ENCODE results near the gene TSPAN1.

TSPAN1 gene

GRCh38 chr1:46192171-46192570 lies 17.3 kb downstream of the TSPAN1 start:
- H3K4me3 ChIP-seq (ENCODE audit: control insufficient read depth, low read depth, low read length) = no peak overlapping the region
- DNase-seq (ENCODE audit: low read depth) = no peak
- TF ChIP-seq CTCF (conservative IDR thresholded peaks at IDR 0.05; ENCODE audit: control insufficient read depth, insufficient read depth, low read depth, low read length) = no peak

GRCh38 chr1:46193285-46193684 lies 18.4 kb downstream of the TSPAN1 start:
- no peak overlapping the region for H3K4me3 ChIP-seq (ENCODE audit: control insufficient read depth, low read depth, low read length)
- TF ChIP-seq CTCF (conservative IDR thresholded peaks at IDR 0.05; ENCODE audit: control insufficient read depth, insufficient read depth, low read depth, low read length) = no peak
- DNase-seq (ENCODE audit: low read depth) = no peak

DNA sequence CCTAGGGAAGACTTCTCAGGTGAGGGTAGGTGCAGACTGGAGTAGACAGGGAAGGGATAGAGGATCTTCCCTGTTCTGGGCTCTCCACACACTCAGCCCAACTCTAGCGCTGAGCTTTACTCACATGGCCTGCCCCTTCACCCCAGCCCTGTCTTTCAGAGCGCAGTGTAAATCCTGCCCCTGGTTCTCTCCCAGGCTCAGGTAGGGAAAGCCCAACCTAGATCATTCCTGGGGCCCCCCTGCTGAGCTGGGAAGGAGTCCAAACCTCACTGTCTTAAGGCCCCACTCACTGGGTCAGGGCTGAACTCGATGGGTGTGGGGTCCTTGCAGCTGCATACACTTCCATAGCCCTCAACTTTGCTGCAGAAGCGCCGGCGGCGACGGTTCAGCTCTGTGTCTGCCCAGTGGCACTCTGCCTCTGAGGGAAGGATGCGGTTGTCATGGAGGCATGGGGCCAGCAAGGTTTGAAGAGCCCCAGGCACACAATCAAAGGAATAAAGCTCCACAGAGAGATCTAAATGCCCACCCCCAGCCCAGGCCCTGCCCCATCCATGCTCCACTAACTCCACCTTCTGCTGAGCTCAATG lies 19.2 kb downstream of the TSPAN1 start:
- no peak overlapping the region for H3K4me3 ChIP-seq (ENCODE audit: control insufficient read depth, low read depth, low read length)
- no peak for TF ChIP-seq CTCF (conservative IDR thresholded peaks at IDR 0.05; ENCODE audit: control insufficient read depth, insufficient read depth, low read depth, low read length)
- no peak for DNase-seq (ENCODE audit: low read depth)

DNA sequence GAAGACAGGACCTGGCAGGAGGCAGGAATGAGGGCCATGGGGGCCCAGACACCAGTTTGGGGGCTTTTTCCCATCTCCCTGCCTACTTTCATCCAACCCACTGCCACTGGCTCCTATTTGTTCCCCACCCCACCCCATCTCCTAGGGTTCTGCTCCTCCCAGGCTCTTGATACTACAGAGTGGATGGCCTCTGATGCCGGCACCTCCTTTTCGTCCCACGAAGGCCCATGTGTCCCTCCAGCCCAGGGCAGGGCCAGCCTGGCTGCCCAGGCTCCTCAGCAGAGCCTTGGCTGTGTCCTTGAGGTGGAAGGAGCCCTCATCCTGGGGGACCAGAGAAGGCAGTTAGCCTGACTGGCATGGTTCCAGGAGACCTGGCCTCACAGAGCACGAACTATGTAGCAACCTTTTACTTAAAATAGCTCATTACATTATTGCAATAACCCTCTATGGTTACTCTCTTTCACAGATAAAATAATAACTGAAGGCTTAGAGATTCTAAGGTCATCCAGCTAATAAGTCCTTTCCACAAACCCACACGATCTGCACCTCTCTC lies 19.8 kb downstream of the TSPAN1 start:
- no peak for TF ChIP-seq CTCF (conservative IDR thresholded peaks at IDR 0.05; ENCODE audit: control insufficient read depth, insufficient read depth, low read depth, low read length)

DNA sequence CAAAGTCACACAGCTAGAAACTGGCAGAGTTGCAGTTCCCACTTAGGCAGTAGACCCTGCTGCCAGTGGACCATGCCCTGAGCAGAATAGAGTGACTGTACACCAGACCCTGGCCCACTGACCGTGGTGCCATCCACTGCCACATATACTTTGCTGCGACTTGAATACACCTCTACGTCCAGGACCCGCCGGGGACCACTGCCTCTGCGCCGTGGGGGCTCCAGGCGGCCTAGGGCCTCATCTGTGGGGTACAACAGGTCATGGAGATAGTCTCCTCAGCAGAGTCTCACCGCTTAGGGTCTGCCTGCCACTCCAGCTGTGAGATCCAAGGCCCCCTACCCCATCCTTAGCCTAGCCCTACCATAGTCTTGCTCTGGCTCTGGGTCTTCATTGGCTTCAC lies 21.7 kb downstream of the TSPAN1 start:
- H3K4me3 ChIP-seq (ENCODE audit: control insufficient read depth, low read depth, low read length) = no peak overlapping the region
- no peak for DNase-seq (ENCODE audit: low read depth)
- TF ChIP-seq CTCF (conservative IDR thresholded peaks at IDR 0.05; ENCODE audit: control insufficient read depth, insufficient read depth, low read depth, low read length) = no peak

More for the DNA sequence above, 19.8 kb downstream of the TSPAN1 start:
- DNase-seq (ENCODE audit: low read depth) = no peak
- H3K4me3 ChIP-seq (ENCODE audit: control insufficient read depth, low read depth, low read length) = no peak overlapping the region

DNA sequence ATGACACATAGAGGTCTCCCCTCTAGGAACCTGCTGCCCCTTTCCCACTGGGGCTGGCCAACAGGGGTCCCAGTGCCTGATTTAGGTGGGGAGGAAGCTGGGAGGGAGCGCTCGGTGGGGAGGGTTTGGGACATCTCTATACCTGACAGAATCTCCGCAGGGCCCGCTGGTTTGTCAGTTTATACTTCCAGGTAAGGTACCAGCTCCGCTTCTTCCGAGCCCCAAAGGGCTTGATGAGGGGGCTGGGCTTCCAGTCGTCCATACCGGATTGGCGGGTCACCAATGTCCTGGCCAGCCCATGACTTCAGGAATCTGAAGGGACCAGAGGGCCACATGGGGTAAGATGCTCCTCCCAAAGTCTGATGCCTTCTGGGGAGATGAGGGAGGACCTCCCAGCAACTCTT lies 22.7 kb downstream of the TSPAN1 start:
- H3K4me3 ChIP-seq (ENCODE audit: control insufficient read depth, low read depth, low read length) = peak overlapping the region; percentile 86
- no peak for TF ChIP-seq CTCF (conservative IDR thresholded peaks at IDR 0.05; ENCODE audit: control insufficient read depth, insufficient read depth, low read depth, low read length)
- DNase-seq (ENCODE audit: low read depth) = no peak

Measured in fibroblast of mammary gland (primary cell).